ENCODE measurements around the gene ABLIM1. TPM values are rescaled to one million over a fixed set of nuclear protein-coding genes. Genes with fewer than 3 reads are reported as not detected.

ABLIM1 gene
- total RNA-seq, 2 experiments from 2014 or later: 62.3 to 64.1 TPM

GRCh38 chr10:114687459-114687858 lies 29.4 kb upstream of the ABLIM1 start:
- no peak overlapping the region for H3K4me3 Mint-ChIP-seq
- DNase-seq (no peak), ATAC-seq (no peak)
- peaks cover 20% of the 10 kb centered on the region for H3K27me3 Mint-ChIP-seq (ENCODE audit: low read depth)
- POLR2A ChIA-PET: no interaction called here
- H3K27ac Mint-ChIP-seq: no peak overlapping the region
- CTCF ChIA-PET: no interaction called here
- no peaks in the 10 kb centered on the region for H3K9me3 Mint-ChIP-seq (ENCODE audit: insufficient read depth)
- no peaks in the 10 kb centered on the region for H3K36me3 Mint-ChIP-seq (ENCODE audit: low read depth)
- H3K4me1 Mint-ChIP-seq (ENCODE audit: low read depth): no peaks in the 10 kb centered on the region

- Mint-ChIP-seq H3K27ac (no peak overlapping the region), H3K4me3 (no peak overlapping the region), H3K4me1 (ENCODE audit: low read depth) (no peaks in the 10 kb centered on the region), H3K9me3 (ENCODE audit: insufficient read depth) (no peaks in the 10 kb centered on the region), H3K27me3 (ENCODE audit: low read depth) (peaks cover 10% of the 10 kb centered on the region), H3K36me3 (ENCODE audit: low read depth) (no peaks in the 10 kb centered on the region)
- POLR2A ChIA-PET: no interaction called here
- no peak for DNase-seq
- CTCF ChIA-PET: interaction anchor here (1.3 kb wide), 1 partner anchor 9 kb away, joined by 4 read pairs; no protein-coding TSS in a partner anchor
- no peak for ATAC-seq
Observed at GRCh38 chr10:114686013-114686412, 27.9 kb upstream of the ABLIM1 start.

- Mint-ChIP-seq H3K36me3 (ENCODE audit: low read depth) (no peaks in the 10 kb centered on the region), H3K27me3 (ENCODE audit: low read depth) (peaks cover 10% of the 10 kb centered on the region), H3K4me1 (ENCODE audit: low read depth) (no peaks in the 10 kb centered on the region), H3K9me3 (ENCODE audit: insufficient read depth) (no peaks in the 10 kb centered on the region), H3K4me3 (no peak overlapping the region), H3K27ac (no peak overlapping the region)
- ATAC-seq (no peak), DNase-seq (no peak)
- ChIA-PET POLR2A (no interaction called here), CTCF (interaction anchor here (1.3 kb wide), 1 partner anchor 9 kb away, joined by 4 read pairs; no protein-coding TSS in a partner anchor)
Observed at GRCh38 chr10:114685456-114685855, 27.4 kb upstream of the ABLIM1 start.

- H3K27ac Mint-ChIP-seq: no peak overlapping the region
- CTCF ChIA-PET: interaction anchor here (1.3 kb wide), 1 partner anchor 10 kb away, joined by 4 read pairs; no protein-coding TSS in a partner anchor
- ATAC-seq: no peak
- H3K27me3 Mint-ChIP-seq (ENCODE audit: low read depth): peaks cover 10% of the 10 kb centered on the region
- no peaks in the 10 kb centered on the region for H3K4me1 Mint-ChIP-seq (ENCODE audit: low read depth)
- H3K4me3 Mint-ChIP-seq: no peak overlapping the region
- POLR2A ChIA-PET: no interaction called here
- DNase-seq: no peak
- H3K9me3 Mint-ChIP-seq (ENCODE audit: insufficient read depth): no peaks in the 10 kb centered on the region
- H3K36me3 Mint-ChIP-seq (ENCODE audit: low read depth): no peaks in the 10 kb centered on the region
Observed at GRCh38 chr10:114684822-114685209, 26.7 kb upstream of the ABLIM1 start.

- no peaks in the 10 kb centered on the region for H3K36me3 Mint-ChIP-seq (ENCODE audit: low read depth)
- DNase-seq (no peak), ATAC-seq (no peak)
- no peak overlapping the region for H3K27ac Mint-ChIP-seq
- H3K9me3 Mint-ChIP-seq (ENCODE audit: insufficient read depth): no peaks in the 10 kb centered on the region
- POLR2A ChIA-PET: no interaction called here
- H3K4me1 Mint-ChIP-seq (ENCODE audit: low read depth): no peaks in the 10 kb centered on the region
- no peak overlapping the region for H3K4me3 Mint-ChIP-seq
- H3K27me3 Mint-ChIP-seq (ENCODE audit: low read depth): peaks cover 10% of the 10 kb centered on the region
- CTCF ChIA-PET: no interaction called here
Observed at GRCh38 chr10:114684084-114684821, 26.2 kb upstream of the ABLIM1 start.

- CTCF ChIA-PET: no interaction called here
- no peaks in the 10 kb centered on the region for H3K36me3 Mint-ChIP-seq (ENCODE audit: low read depth)
- POLR2A ChIA-PET: no interaction called here
- ATAC-seq (no peak), DNase-seq (no peak)
- H3K27me3 Mint-ChIP-seq (ENCODE audit: low read depth): peaks cover 9% of the 10 kb centered on the region
- no peaks in the 10 kb centered on the region for H3K4me1 Mint-ChIP-seq (ENCODE audit: low read depth)
- no peak overlapping the region for H3K27ac Mint-ChIP-seq
- H3K9me3 Mint-ChIP-seq (ENCODE audit: insufficient read depth): no peaks in the 10 kb centered on the region
- no peak overlapping the region for H3K4me3 Mint-ChIP-seq
Observed at GRCh38 chr10:114683593-114683992, 25.5 kb upstream of the ABLIM1 start.

GRCh38 chr10:114683162-114683561 lies 25.1 kb upstream of the ABLIM1 start:
- CTCF ChIA-PET: no interaction called here

GRCh38 chr10:114682532-114682931 lies 24.5 kb upstream of the ABLIM1 start:
- Mint-ChIP-seq H3K27ac (no peak overlapping the region), H3K36me3 (ENCODE audit: low read depth) (no peaks in the 10 kb centered on the region), H3K27me3 (ENCODE audit: low read depth) (peaks cover 8% of the 10 kb centered on the region), H3K4me1 (ENCODE audit: low read depth) (no peaks in the 10 kb centered on the region), H3K4me3 (no peak overlapping the region), H3K9me3 (ENCODE audit: insufficient read depth) (no peaks in the 10 kb centered on the region)
- POLR2A ChIA-PET: no interaction called here
- DNase-seq (no peak), ATAC-seq (no peak)
- CTCF ChIA-PET: no interaction called here

More at GRCh38 chr10:114683162-114683561, 25.1 kb upstream of the ABLIM1 start:
- DNase-seq (no peak), ATAC-seq (no peak)
- POLR2A ChIA-PET: no interaction called here
- H3K27ac Mint-ChIP-seq: no peak overlapping the region
- H3K9me3 Mint-ChIP-seq (ENCODE audit: insufficient read depth): no peaks in the 10 kb centered on the region
- peaks cover 8% of the 10 kb centered on the region for H3K27me3 Mint-ChIP-seq (ENCODE audit: low read depth)
- H3K4me3 Mint-ChIP-seq: no peak overlapping the region
- H3K36me3 Mint-ChIP-seq (ENCODE audit: low read depth): no peaks in the 10 kb centered on the region
- H3K4me1 Mint-ChIP-seq (ENCODE audit: low read depth): no peaks in the 10 kb centered on the region

GRCh38 chr10:114682121-114682520 lies 24.0 kb upstream of the ABLIM1 start:
- no peak for DNase-seq
- Mint-ChIP-seq H3K4me3 (no peak overlapping the region), H3K27ac (no peak overlapping the region), H3K27me3 (ENCODE audit: low read depth) (peaks cover 8% of the 10 kb centered on the region), H3K36me3 (ENCODE audit: low read depth) (no peaks in the 10 kb centered on the region), H3K4me1 (ENCODE audit: low read depth) (no peaks in the 10 kb centered on the region), H3K9me3 (ENCODE audit: insufficient read depth) (no peaks in the 10 kb centered on the region)
- no peak for ATAC-seq
- ChIA-PET CTCF (no interaction called here), POLR2A (no interaction called here)

GRCh38 chr10:114681542-114681941 lies 23.5 kb upstream of the ABLIM1 start:
- POLR2A ChIA-PET: no interaction called here
- Mint-ChIP-seq H3K9me3 (ENCODE audit: insufficient read depth) (no peaks in the 10 kb centered on the region), H3K4me3 (no peak overlapping the region), H3K36me3 (ENCODE audit: low read depth) (no peaks in the 10 kb centered on the region), H3K27ac (no peak overlapping the region), H3K27me3 (ENCODE audit: low read depth) (peaks cover 8% of the 10 kb centered on the region), H3K4me1 (ENCODE audit: low read depth) (no peaks in the 10 kb centered on the region)
- CTCF ChIA-PET: no interaction called here
- DNase-seq (no peak), ATAC-seq (no peak)

GRCh38 chr10:114680543-114681117 lies 22.6 kb upstream of the ABLIM1 start:
- DNase-seq: no peak
- H3K4me3 Mint-ChIP-seq: no peak overlapping the region
- H3K9me3 Mint-ChIP-seq (ENCODE audit: insufficient read depth): no peaks in the 10 kb centered on the region
- POLR2A ChIA-PET: no interaction called here
- H3K27me3 Mint-ChIP-seq (ENCODE audit: low read depth): peaks cover 8% of the 10 kb centered on the region
- no peak overlapping the region for H3K27ac Mint-ChIP-seq
- no peak for ATAC-seq
- H3K4me1 Mint-ChIP-seq (ENCODE audit: low read depth): no peaks in the 10 kb centered on the region
- CTCF ChIA-PET: no interaction called here
- H3K36me3 Mint-ChIP-seq (ENCODE audit: low read depth): no peaks in the 10 kb centered on the region

GRCh38 chr10:114679552-114679951 lies 21.5 kb upstream of the ABLIM1 start:
- no peak for DNase-seq
- ChIA-PET CTCF (no interaction called here), POLR2A (no interaction called here)

GRCh38 chr10:114678820-114679219 lies 20.7 kb upstream of the ABLIM1 start:
- ChIA-PET CTCF (no interaction called here), POLR2A (no interaction called here)
- DNase-seq (no peak), ATAC-seq (no peak)
- Mint-ChIP-seq H3K27me3 (ENCODE audit: low read depth) (peaks cover 4% of the 10 kb centered on the region), H3K36me3 (ENCODE audit: low read depth) (no peaks in the 10 kb centered on the region), H3K4me1 (ENCODE audit: low read depth) (no peaks in the 10 kb centered on the region), H3K4me3 (no peak overlapping the region), H3K27ac (no peak overlapping the region), H3K9me3 (ENCODE audit: insufficient read depth) (no peaks in the 10 kb centered on the region)

More at GRCh38 chr10:114679552-114679951, 21.5 kb upstream of the ABLIM1 start:
- H3K36me3 Mint-ChIP-seq (ENCODE audit: low read depth): no peaks in the 10 kb centered on the region
- H3K4me3 Mint-ChIP-seq: no peak overlapping the region
- no peak overlapping the region for H3K27ac Mint-ChIP-seq
- peaks cover 6% of the 10 kb centered on the region for H3K27me3 Mint-ChIP-seq (ENCODE audit: low read depth)
- H3K9me3 Mint-ChIP-seq (ENCODE audit: insufficient read depth): no peaks in the 10 kb centered on the region
- no peaks in the 10 kb centered on the region for H3K4me1 Mint-ChIP-seq (ENCODE audit: low read depth)
- ATAC-seq: no peak

Measured in activated CD8-positive, alpha-beta T cell treated with anti-CD3 and anti-CD28 coated beads, Interleukin-2, amount 10 ng/mL, durations not matched to agents 7 days and 5 days (primary cell).